Esophagus squamous epithelium (tissue), 5 donors: Measurements from ENCODE around the gene BNIPL. TPM values are rescaled to one million over a fixed set of nuclear protein-coding genes. Genes with fewer than 3 reads are reported as not detected.
A peak's percentile ranks its signal among the peaks of the same experiment; 100 is the strongest.

Source experiments
- DNase-seq: peaks from one replicate; lab custom pipeline; 2025; lab: John Stamatoyannopoulos, UW
- H3K27ac ChIP-seq, 4 donors: fragments of 200-600 bp; sonication (generic); one replicate each; pipeline ENCODE4 v1.5.1; 2016 to 2019; ENCODE audit warnings: mild to moderate bottlenecking in 1 of 4
- H3K27me3 ChIP-seq, 4 donors: fragments of 200-600 bp; sonication (generic); 1 replicate in 3 of 4; 2 replicates in 1 of 4; pipeline versions ENCODE4 v1.5.1 to v1.6.0; 2017 to 2021; ENCODE audit warnings: antibody characterized with exemption in 1 of 4
- H3K36me3 ChIP-seq, 3 donors: fragments of 200-600 bp; sonication (generic); one replicate each; pipeline ENCODE4 v1.5.1; 2016 to 2019
- H3K4me1 ChIP-seq, 3 donors: fragments of 200-600 bp; sonication (generic); one replicate each; pipeline ENCODE4 v1.5.1; 2017 to 2019
- H3K4me3 ChIP-seq, 4 donors: fragments of 200-600 bp; sonication (generic); 1 replicate in 3 of 4; 2 replicates in 1 of 4; pipeline ENCODE4 v1.5.1; 2016 to 2019; ENCODE audit warnings: mild to moderate bottlenecking in 2 of 4, moderate library complexity in 1 of 4
- H3K9me3 ChIP-seq, 3 donors: fragments of 200-600 bp; sonication (generic); one replicate each; pipeline ENCODE4 v1.5.1; 2016 to 2019
- POLR2A ChIP-seq, 4 donors: fragments of 450-650 bp; IDR thresholded peaks; one replicate each; pipeline ENCODE4 v1.6.1; 2017; ENCODE audit warnings: antibody characterized with exemption in 4 of 4, mild to moderate bottlenecking in 4 of 4, moderate library complexity in 3 of 4
- WGBS, 2 donors: methylation state at CpG; one replicate each; pipeline ENCODE4 v1.1.5; 2018; 5-methylcytosine and 5-hydroxymethylcytosine counted together
- intact Hi-C: fragments of 100-400 bp; cut with DNase I; formaldehyde crosslinking; loops from one replicate; pipeline ENCODE4 v1.15.0; 2022
- total RNA-seq, 4 donors: library from RNA; depleted of rRNA; stranded (reverse); fragments of >200 nt; gene quantifications; one replicate each; pipeline ENCODE4 v1.1.0, GENCODE V29; 2016
- TF ChIP-seq, protein P1 (sequence below), 6 experiments: fragments of 450-650 bp in 4 of 6; fragments of 200-600 bp in 2 of 6; sonication (generic) in 2 of 6; IDR thresholded peaks; one replicate each; pipeline ENCODE4 v1.5.1; 2016 to 2019; ENCODE audit warnings: antibody characterized with exemption in 6 of 6, mild to moderate bottlenecking in 4 of 6, moderate library complexity in 4 of 6
- donor health status: DM: yes; HTN: yes; CAD: no.

The BNIPL gene
- total RNA-seq, 4 donors from 2014 or later: 52.7 to 168 (median 96.1) TPM

GRCh38 chr1:151009206-151009587, 27.2 kb upstream of the BNIPL start:
- H3K4me3 ChIP-seq: peak overlapping the region; percentile 59 to 86 (median 76)
- H3K27ac ChIP-seq: peak overlapping the region; percentile 88 to 95 (median 92)
- H3K9me3 ChIP-seq: no peaks in the 10 kb centered on the region
- H3K27me3 ChIP-seq: no peaks in the 10 kb centered on the region
- no peak for TF ChIP-seq POLR2A (IDR thresholded peaks at IDR 0.05)
- TF ChIP-seq, protein P1, sequence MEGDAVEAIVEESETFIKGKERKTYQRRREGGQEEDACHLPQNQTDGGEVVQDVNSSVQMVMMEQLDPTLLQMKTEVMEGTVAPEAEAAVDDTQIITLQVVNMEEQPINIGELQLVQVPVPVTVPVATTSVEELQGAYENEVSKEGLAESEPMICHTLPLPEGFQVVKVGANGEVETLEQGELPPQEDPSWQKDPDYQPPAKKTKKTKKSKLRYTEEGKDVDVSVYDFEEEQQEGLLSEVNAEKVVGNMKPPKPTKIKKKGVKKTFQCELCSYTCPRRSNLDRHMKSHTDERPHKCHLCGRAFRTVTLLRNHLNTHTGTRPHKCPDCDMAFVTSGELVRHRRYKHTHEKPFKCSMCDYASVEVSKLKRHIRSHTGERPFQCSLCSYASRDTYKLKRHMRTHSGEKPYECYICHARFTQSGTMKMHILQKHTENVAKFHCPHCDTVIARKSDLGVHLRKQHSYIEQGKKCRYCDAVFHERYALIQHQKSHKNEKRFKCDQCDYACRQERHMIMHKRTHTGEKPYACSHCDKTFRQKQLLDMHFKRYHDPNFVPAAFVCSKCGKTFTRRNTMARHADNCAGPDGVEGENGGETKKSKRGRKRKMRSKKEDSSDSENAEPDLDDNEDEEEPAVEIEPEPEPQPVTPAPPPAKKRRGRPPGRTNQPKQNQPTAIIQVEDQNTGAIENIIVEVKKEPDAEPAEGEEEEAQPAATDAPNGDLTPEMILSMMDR (IDR thresholded peaks at IDR 0.05): no peak
- peaks cover 0 to 21% (median 0%) of the 10 kb centered on the region in 3 donors for H3K36me3 ChIP-seq
- 34 to 49% methylated on average over 3 of the region's 3 CpGs for WGBS, 2 donors
- H3K4me1 ChIP-seq: peaks cover 33 to 83% (median 38%) of the 10 kb centered on the region in 3 donors
- intact Hi-C loops: no loop called here
- DNase-seq: no peak

GRCh38 chr1:151009674-151010345, 26.6 kb upstream of the BNIPL start:
- H3K9me3 ChIP-seq: no peaks in the 10 kb centered on the region
- no peak for TF ChIP-seq POLR2A (IDR thresholded peaks at IDR 0.05)
- TF ChIP-seq, protein P1 (IDR thresholded peaks at IDR 0.05): no peak
- intact Hi-C loops: no loop called here
- no peaks in the 10 kb centered on the region for H3K27me3 ChIP-seq
- no peak for DNase-seq
- H3K36me3 ChIP-seq: peaks cover 0 to 21% (median 0%) of the 10 kb centered on the region in 3 donors
- no peak overlapping the region for H3K4me3 ChIP-seq
- H3K4me1 ChIP-seq: peaks cover 32 to 77% (median 32%) of the 10 kb centered on the region in 3 donors
- 93 to 94% methylated on average over 8 of the region's 8 CpGs for WGBS, 2 donors
- peak overlapping the region in 3 of 4 donors; percentile 88 to 95 (median 93) for H3K27ac ChIP-seq

DNA sequence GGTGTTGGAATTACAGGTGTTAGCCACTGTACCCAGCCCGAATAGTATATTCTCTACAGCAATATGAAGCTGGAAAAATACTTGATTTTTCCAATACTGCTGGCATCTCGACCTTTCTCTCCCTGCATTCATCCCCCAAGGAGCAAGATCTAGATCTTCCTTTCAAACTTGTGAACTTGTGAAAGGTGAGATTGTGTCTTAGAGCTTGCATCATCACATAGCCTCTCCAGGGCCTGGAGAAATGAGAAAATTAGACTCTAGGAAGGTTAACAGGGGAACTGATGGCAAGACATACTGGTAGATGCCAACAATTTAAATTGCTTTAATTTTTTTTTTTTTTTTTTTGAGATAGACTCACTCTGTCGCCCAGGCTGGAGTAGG, 26.1 kb upstream of the BNIPL start:
- WGBS, 2 donors: 80% methylated on average over 2 to 3 of the region's 3 CpGs
- no peak for DNase-seq
- Histone ChIP-seq H3K4me1 (peaks cover 27 to 72% (median 28%) of the 10 kb centered on the region in 3 donors), H3K4me3 (no peak overlapping the region), H3K36me3 (peaks cover 0 to 21% (median 0%) of the 10 kb centered on the region in 3 donors), H3K27me3 (no peaks in the 10 kb centered on the region), H3K27ac (no peak overlapping the region), H3K9me3 (no peaks in the 10 kb centered on the region)
- intact Hi-C loops: no loop called here
- no peak for TF ChIP-seq POLR2A (IDR thresholded peaks at IDR 0.05)
- TF ChIP-seq, protein P1 (IDR thresholded peaks at IDR 0.05): no peak

GRCh38 chr1:151011154-151011850, 25.1 kb upstream of the BNIPL start:
- intact Hi-C loops: no loop called here
- peaks cover 0 to 21% (median 0%) of the 10 kb centered on the region in 3 donors for H3K36me3 ChIP-seq
- TF ChIP-seq POLR2A (IDR thresholded peaks at IDR 0.05): no peak
- TF ChIP-seq, protein P1 (IDR thresholded peaks at IDR 0.05): no peak
- H3K27me3 ChIP-seq: no peaks in the 10 kb centered on the region
- no peak overlapping the region for H3K27ac ChIP-seq
- no peak overlapping the region for H3K4me3 ChIP-seq
- DNase-seq: no peak
- no peaks in the 10 kb centered on the region for H3K9me3 ChIP-seq
- 60 to 65% methylated on average over 4 of the region's 4 CpGs for WGBS, 2 donors
- peaks cover 22 to 62% (median 26%) of the 10 kb centered on the region in 3 donors for H3K4me1 ChIP-seq
